Endothelial cell of umbilical vein (primary cell): ENCODE results near the gene ACAT1.

Experiments
- CTCF ChIP-seq, 2 donors: IDR thresholded peaks; 1 replicate in 1 of 2; 2 replicates in 1 of 2; pipeline ENCODE4 v1.5.1; 2011; ENCODE audit warnings: low read length in 2 of 2, mild to moderate bottlenecking in 2 of 2, moderate library complexity in 2 of 2, control low read depth in 1 of 2, inconsistent platforms in 1 of 2, low read depth in 1 of 2; ENCODE audit not compliant: insufficient read depth in 1 of 2; ENCODE audit errors: extremely low read depth in 1 of 2
- EZH2 ChIP-seq: IDR thresholded peaks from 2 replicates; pipeline ENCODE4 v1.6.1; 2012; ENCODE audit warnings: borderline replicate concordance, low read depth, mild to moderate bottlenecking, moderate library complexity, low read length, inconsistent platforms; ENCODE audit not compliant: severe bottlenecking
- FOS ChIP-seq: IDR thresholded peaks from 2 replicates; pipeline ENCODE4 v1.6.1; 2011; ENCODE audit warnings: mild to moderate bottlenecking, low read length, moderate library complexity, borderline replicate concordance; ENCODE audit not compliant: insufficient read depth
- MAX ChIP-seq: IDR thresholded peaks from 2 replicates; pipeline ENCODE4 v1.6.1; 2011; ENCODE audit not compliant: insufficient read depth, insufficient read length
- MYC ChIP-seq: IDR thresholded peaks from one replicate; pipeline ENCODE4 v1.6.1; 2011; ENCODE audit warnings: mild to moderate bottlenecking, low read depth, low read length
- POLR2A ChIP-seq: IDR thresholded peaks from 2 replicates; pipeline ENCODE4 v1.6.1; 2012; ENCODE audit warnings: low read depth, mild to moderate bottlenecking, control low read depth, low read length
- POLR2AphosphoS5 ChIP-seq: IDR thresholded peaks from 2 replicates; pipeline ENCODE4 v1.6.1; 2012; ENCODE audit warnings: low read depth, mild to moderate bottlenecking, control low read depth, low read length, moderate library complexity; ENCODE audit not compliant: insufficient read depth

- TF ChIP-seq CTCF (IDR thresholded peaks at IDR 0.05; ENCODE audit: extremely low read depth in 1 of 2, insufficient read depth in 1 of 2, low read depth in 1 of 2, low read length in 2 of 2) (no peak), POLR2AphosphoS5 (no peak), EZH2 (no peak), POLR2A (no peak), MYC (no peak), MAX (no peak), FOS (no peak)
Measured at GRCh38 chr11:108177570-108177969, 56.2 kb downstream of the ACAT1 start.
